ENCODE measurements around the gene LYZL2.
A peak's percentile ranks its signal among the peaks of the same experiment; 100 is the strongest.
"Not testable (repeated sequence)": the region's sequence is repeated elsewhere in the genome, so short reads cannot be mapped to it uniquely, and the experiment has no call there.

Gene LYZL2

GRCh38 chr10:30629653-30630052, at the start of gene LYZL2:
Gene LYZL2 (minus strand): TSS chr10:30629753. CDS start chr10:30626915, 2,838 bp downstream.
- H3K36me3 ChIP-seq (ENCODE audit: control insufficient read depth, insufficient read depth, low read length), result no peaks in the 10 kb centered on the region
- no peaks in the 10 kb centered on the region for H3K27me3 ChIP-seq (ENCODE audit: control insufficient read depth, insufficient read depth, low read length)
- H3K9ac ChIP-seq (ENCODE audit: low read length), result no peak within 1 kb of the TSS
- H3K4me1 ChIP-seq (ENCODE audit: control insufficient read depth, insufficient read depth, low read length), result no peaks in the 10 kb centered on the region
- H3K9me3 ChIP-seq (ENCODE audit: control insufficient read depth, low read length), result no peaks in the 10 kb centered on the region
- H3K4me3 ChIP-seq (ENCODE audit: low read length), result no peak within 1 kb of the TSS

GRCh38 chr10:30677616-30678015, 48.1 kb upstream of the LYZL2 start:
- not testable (repeated sequence) for H3K9me3 ChIP-seq (ENCODE audit: control insufficient read depth, low read length); H3K4me1 ChIP-seq (ENCODE audit: control insufficient read depth, insufficient read depth, low read length); H3K27me3 ChIP-seq (ENCODE audit: control insufficient read depth, insufficient read depth, low read length); H3K9ac ChIP-seq (ENCODE audit: low read length); H3K4me3 ChIP-seq (ENCODE audit: low read length); H3K36me3 ChIP-seq (ENCODE audit: control insufficient read depth, insufficient read depth, low read length)

- H3K9me3 ChIP-seq (ENCODE audit: control insufficient read depth, low read length); H3K27me3 ChIP-seq (ENCODE audit: control insufficient read depth, insufficient read depth, low read length); H3K36me3 ChIP-seq (ENCODE audit: control insufficient read depth, insufficient read depth, low read length); H3K4me3 ChIP-seq (ENCODE audit: low read length); H3K4me1 ChIP-seq (ENCODE audit: control insufficient read depth, insufficient read depth, low read length); H3K9ac ChIP-seq (ENCODE audit: low read length): not testable (repeated sequence)
Measured at GRCh38 chr10:30677146-30677545, 47.6 kb upstream of the LYZL2 start.

GRCh38 chr10:30675791-30676718, 46.5 kb upstream of the LYZL2 start:
- Histone ChIP-seq H3K4me1 (ENCODE audit: control insufficient read depth, insufficient read depth, low read length) (no peaks in the 10 kb centered on the region), H3K27me3 (ENCODE audit: control insufficient read depth, insufficient read depth, low read length) (no peaks in the 10 kb centered on the region), H3K9ac (ENCODE audit: low read length) (no peak overlapping the region), H3K9me3 (ENCODE audit: control insufficient read depth, low read length) (no peaks in the 10 kb centered on the region), H3K4me3 (ENCODE audit: low read length) (no peak overlapping the region), H3K36me3 (ENCODE audit: control insufficient read depth, insufficient read depth, low read length) (no peaks in the 10 kb centered on the region)

GRCh38 chr10:30674796-30675195, 45.2 kb upstream of the LYZL2 start:
- Histone ChIP-seq H3K4me3 (ENCODE audit: low read length) (no peak overlapping the region), H3K4me1 (ENCODE audit: control insufficient read depth, insufficient read depth, low read length) (no peaks in the 10 kb centered on the region), H3K9me3 (ENCODE audit: control insufficient read depth, low read length) (no peaks in the 10 kb centered on the region), H3K27me3 (ENCODE audit: control insufficient read depth, insufficient read depth, low read length) (no peaks in the 10 kb centered on the region), H3K36me3 (ENCODE audit: control insufficient read depth, insufficient read depth, low read length) (no peaks in the 10 kb centered on the region), H3K9ac (ENCODE audit: low read length) (no peak overlapping the region)

GRCh38 chr10:30673262-30673661, 43.7 kb upstream of the LYZL2 start:
- H3K36me3 ChIP-seq (ENCODE audit: control insufficient read depth, insufficient read depth, low read length); H3K4me1 ChIP-seq (ENCODE audit: control insufficient read depth, insufficient read depth, low read length); H3K4me3 ChIP-seq (ENCODE audit: low read length); H3K9ac ChIP-seq (ENCODE audit: low read length); H3K27me3 ChIP-seq (ENCODE audit: control insufficient read depth, insufficient read depth, low read length); H3K9me3 ChIP-seq (ENCODE audit: control insufficient read depth, low read length): not testable (repeated sequence)

- not testable (repeated sequence) for H3K4me3 ChIP-seq (ENCODE audit: low read length); H3K9ac ChIP-seq (ENCODE audit: low read length); H3K4me1 ChIP-seq (ENCODE audit: control insufficient read depth, insufficient read depth, low read length); H3K9me3 ChIP-seq (ENCODE audit: control insufficient read depth, low read length); H3K27me3 ChIP-seq (ENCODE audit: control insufficient read depth, insufficient read depth, low read length); H3K36me3 ChIP-seq (ENCODE audit: control insufficient read depth, insufficient read depth, low read length)
Measured at GRCh38 chr10:30672338-30672737, 42.8 kb upstream of the LYZL2 start.

- no peaks in the 10 kb centered on the region for H3K36me3 ChIP-seq (ENCODE audit: control insufficient read depth, insufficient read depth, low read length)
- H3K4me1 ChIP-seq (ENCODE audit: control insufficient read depth, insufficient read depth, low read length), result no peaks in the 10 kb centered on the region
- H3K27me3 ChIP-seq (ENCODE audit: control insufficient read depth, insufficient read depth, low read length), result no peaks in the 10 kb centered on the region
- H3K9me3 ChIP-seq (ENCODE audit: control insufficient read depth, low read length), result no peaks in the 10 kb centered on the region
- peak overlapping the region; percentile 6 for H3K9ac ChIP-seq (ENCODE audit: low read length)
- no peak overlapping the region for H3K4me3 ChIP-seq (ENCODE audit: low read length)
Measured at GRCh38 chr10:30671026-30671616, 41.6 kb upstream of the LYZL2 start.

GRCh38 chr10:30667982-30668381, 38.4 kb upstream of the LYZL2 start:
- H3K4me3 ChIP-seq (ENCODE audit: low read length); H3K4me1 ChIP-seq (ENCODE audit: control insufficient read depth, insufficient read depth, low read length); H3K9ac ChIP-seq (ENCODE audit: low read length); H3K9me3 ChIP-seq (ENCODE audit: control insufficient read depth, low read length); H3K36me3 ChIP-seq (ENCODE audit: control insufficient read depth, insufficient read depth, low read length); H3K27me3 ChIP-seq (ENCODE audit: control insufficient read depth, insufficient read depth, low read length): not testable (repeated sequence)

GRCh38 chr10:30663403-30663802, 33.9 kb upstream of the LYZL2 start:
- not testable (repeated sequence) for H3K27me3 ChIP-seq (ENCODE audit: control insufficient read depth, insufficient read depth, low read length)

GRCh38 chr10:30662814-30663213, 33.3 kb upstream of the LYZL2 start:
- no peaks in the 10 kb centered on the region for H3K4me1 ChIP-seq (ENCODE audit: control insufficient read depth, insufficient read depth, low read length)
- no peak overlapping the region for H3K4me3 ChIP-seq (ENCODE audit: low read length)
- H3K9me3 ChIP-seq (ENCODE audit: control insufficient read depth, low read length), result no peaks in the 10 kb centered on the region
- no peak overlapping the region for H3K9ac ChIP-seq (ENCODE audit: low read length)
- no peaks in the 10 kb centered on the region for H3K27me3 ChIP-seq (ENCODE audit: control insufficient read depth, insufficient read depth, low read length)
- H3K36me3 ChIP-seq (ENCODE audit: control insufficient read depth, insufficient read depth, low read length), result no peaks in the 10 kb centered on the region

More at GRCh38 chr10:30663403-30663802, 33.9 kb upstream of the LYZL2 start:
- H3K4me1 ChIP-seq (ENCODE audit: control insufficient read depth, insufficient read depth, low read length); H3K4me3 ChIP-seq (ENCODE audit: low read length); H3K9me3 ChIP-seq (ENCODE audit: control insufficient read depth, low read length); H3K36me3 ChIP-seq (ENCODE audit: control insufficient read depth, insufficient read depth, low read length); H3K9ac ChIP-seq (ENCODE audit: low read length): not testable (repeated sequence)

- H3K9ac ChIP-seq (ENCODE audit: low read length); H3K9me3 ChIP-seq (ENCODE audit: control insufficient read depth, low read length); H3K36me3 ChIP-seq (ENCODE audit: control insufficient read depth, insufficient read depth, low read length); H3K4me3 ChIP-seq (ENCODE audit: low read length); H3K4me1 ChIP-seq (ENCODE audit: control insufficient read depth, insufficient read depth, low read length); H3K27me3 ChIP-seq (ENCODE audit: control insufficient read depth, insufficient read depth, low read length): not testable (repeated sequence)
Measured at GRCh38 chr10:30660314-30660713, 30.8 kb upstream of the LYZL2 start.

Measured in mucosa of stomach (tissue), 1 donor.